CD14-positive monocyte (primary cell): ENCODE data around the gene NAA40. TPM values are rescaled to one million over a fixed set of nuclear protein-coding genes. Genes with fewer than 3 reads are reported as not detected.

Source experiments
- DNase-seq, 3 donors: peaks; one replicate each; pipeline ENCODE4 v3.0.0-alpha.2; 2011 to 2022
- H2AFZ ChIP-seq: 2 replicates; pipeline ENCODE4 v1.6.0; 2012; ENCODE audit warnings: mild to moderate bottlenecking, low read depth, low read length, inconsistent platforms; ENCODE audit not compliant: insufficient read depth, poor library complexity, severe bottlenecking
- H3K27ac ChIP-seq, 2 donors: 1 replicate in 1 of 2; 2 replicates in 1 of 2; pipeline ENCODE4 v1.5.1; 2012 to 2013; ENCODE audit warnings: low read length in 2 of 2, control low read depth in 1 of 2, inconsistent platforms in 1 of 2, low read depth in 1 of 2, mild to moderate bottlenecking in 1 of 2
- H3K27me3 ChIP-seq, 2 donors: one replicate each; pipeline versions ENCODE4 v1.6.0 to v1.6.1; 2011 to 2013; ENCODE audit warnings: low read length in 2 of 2; ENCODE audit not compliant: control insufficient read depth in 2 of 2, insufficient read depth in 2 of 2
- H3K36me3 ChIP-seq, 2 donors: replicated peaks in 1 of 2; 1 replicate in 1 of 2; 2 replicates in 1 of 2; pipeline versions ENCODE4 v1.5.1 to v1.6.1; 2012 to 2013; ENCODE audit warnings: low read length in 2 of 2, control low read depth in 1 of 2, inconsistent platforms in 1 of 2, mild to moderate bottlenecking in 1 of 2; ENCODE audit not compliant: insufficient read depth in 2 of 2, control insufficient read depth in 1 of 2
- H3K4me1 ChIP-seq, 2 donors: 1 replicate in 1 of 2; 2 replicates in 1 of 2; pipeline versions ENCODE4 v1.5.1 to v1.6.1; 2012 to 2013; ENCODE audit warnings: low read length in 2 of 2, control low read depth in 1 of 2, inconsistent platforms in 1 of 2, mild to moderate bottlenecking in 1 of 2, moderate library complexity in 1 of 2; ENCODE audit not compliant: insufficient read depth in 2 of 2, control insufficient read depth in 1 of 2
- H3K4me2 ChIP-seq: replicated peaks from 2 replicates; pipeline ENCODE3; 2012; ENCODE audit warnings: low read length, moderate library complexity, mild to moderate bottlenecking; ENCODE audit not compliant: poor library complexity, severe bottlenecking; ENCODE audit errors: extremely low read depth
- H3K4me3 ChIP-seq, 3 experiments: fragments of 200-600 bp in 1 of 3; sonication (generic) in 1 of 3; replicated peaks in 1 of 3; 1 replicate in 2 of 3; 2 replicates in 1 of 3; pipeline ENCODE4 v1.5.1; 2011 to 2013; ENCODE audit warnings: low read length in 3 of 3, mild to moderate bottlenecking in 3 of 3, control low read depth in 2 of 3, low read depth in 2 of 3, inconsistent platforms in 1 of 3, moderate library complexity in 1 of 3
- H3K79me2 ChIP-seq: 2 replicates; pipeline ENCODE4 v1.6.0; 2012; ENCODE audit warnings: mild to moderate bottlenecking, control low read depth, inconsistent platforms, low read length, moderate library complexity; ENCODE audit not compliant: insufficient read depth
- H3K9ac ChIP-seq: 2 replicates; pipeline ENCODE4 v1.6.0; 2017; ENCODE audit warnings: low read length, mild to moderate bottlenecking; ENCODE audit not compliant: insufficient read depth, poor library complexity, severe bottlenecking
- H3K9me3 ChIP-seq, 2 donors: replicated peaks in 1 of 2; 1 replicate in 1 of 2; 2 replicates in 1 of 2; pipeline versions ENCODE4 v1.5.1 to v1.6.1; 2012 to 2013; ENCODE audit warnings: low read length in 2 of 2, control low read depth in 1 of 2; ENCODE audit not compliant: control insufficient read depth in 1 of 2, insufficient read depth in 1 of 2
- H4K20me1 ChIP-seq: 2 replicates; pipeline ENCODE4 v1.6.0; 2012; ENCODE audit warnings: mild to moderate bottlenecking, low read length, control low read depth, moderate library complexity; ENCODE audit not compliant: insufficient read depth
- H3K27ac Mint-ChIP-seq, 7 donors: one replicate each; pipeline ENCODE4 v1.8.0; 2020; ENCODE audit warnings: mild to moderate bottlenecking in 7 of 7, mixed read lengths in 7 of 7, moderate library complexity in 6 of 7, inconsistent platforms in 2 of 7
- H3K27me3 Mint-ChIP-seq, 3 donors: one replicate each; pipeline ENCODE4 v1.8.0; 2021 to 2022; ENCODE audit warnings: low read depth in 3 of 3, mild to moderate bottlenecking in 3 of 3, mixed read lengths in 3 of 3, moderate library complexity in 3 of 3, inconsistent platforms in 1 of 3
- H3K36me3 Mint-ChIP-seq, 2 donors: one replicate each; pipeline ENCODE4 v1.8.0; 2020; ENCODE audit warnings: mixed read lengths in 2 of 2, inconsistent platforms in 1 of 2, mild to moderate bottlenecking in 1 of 2
- H3K4me1 Mint-ChIP-seq: one replicate; pipeline ENCODE4 v1.8.0; 2020; ENCODE audit warnings: mild to moderate bottlenecking, mixed read lengths
- H3K4me3 Mint-ChIP-seq, 2 donors: one replicate each; pipeline ENCODE4 v1.8.0; 2020; ENCODE audit warnings: mild to moderate bottlenecking in 2 of 2, mixed read lengths in 2 of 2, moderate library complexity in 1 of 2
- H3K9me3 Mint-ChIP-seq, 7 donors: one replicate each; pipeline ENCODE4 v1.8.0; 2020 to 2022; ENCODE audit warnings: mixed read lengths in 7 of 7, mild to moderate bottlenecking in 6 of 7, moderate library complexity in 6 of 7, inconsistent platforms in 2 of 7
- WGBS: methylation state at CpG from one replicate; pipeline ENCODE4 v1.1.5; 2013; ENCODE audit warnings: missing lambda C conversion rate; ENCODE audit not compliant: insufficient coverage; 5-methylcytosine and 5-hydroxymethylcytosine counted together
- intact Hi-C, 2 donors: fragments of 100-400 bp; cut with micrococcal nuclease; formaldehyde crosslinking; loops; one replicate each; pipeline versions ENCODE4 v1.15.0 to v1.15.1; 2023
- polyA plus RNA-seq, 3 donors: library from polyadenylated mRNA; depleted of rRNA in 1 of 3; unstranded in 2 of 3; stranded (reverse) in 1 of 3; fragments of 300-500 nt in 2 of 3; fragments of >200 nt in 1 of 3; fragmentation: Illumina TruSeq in 2 of 3; gene quantifications; 1 replicate in 2 of 3; 2 replicates in 1 of 3; pipeline ENCODE4 v1.2.3, GENCODE V29; 2012 to 2021
- TF ChIP-seq, protein P1 (sequence below): fragments of 200-600 bp; IDR thresholded peaks from one replicate; pipeline ENCODE4 v1.8.0; 2022; ENCODE audit warnings: antibody characterized with exemption, mild to moderate bottlenecking

NAA40 gene
- polyA plus RNA-seq, 3 donors, result 1.5 to 14.5 (median 1.6) TPM

GRCh38 chr11:63942803-63943202, 4.0 kb downstream of the NAA40 start:
- H3K9me3 Mint-ChIP-seq, result no peaks in the 10 kb centered on the region
- H2AFZ ChIP-seq, result no peak overlapping the region
- intact Hi-C loops, result loop anchor here (2.0 to 5.0 kb wide), 2 partner anchors 70 to 106 kb away; partner anchors contain the start of gene MARK2 (in 1 of the 2)
- H3K36me3 Mint-ChIP-seq, result peaks cover 5 to 8% of the 10 kb centered on the region in 2 donors
- H3K9me3 ChIP-seq, result no peaks in the 10 kb centered on the region
- peaks cover 44% of the 10 kb centered on the region for H3K79me2 ChIP-seq
- peaks cover 4% of the 10 kb centered on the region for H4K20me1 ChIP-seq
- no peak overlapping the region for H3K4me3 Mint-ChIP-seq
- TF ChIP-seq, protein P1, sequence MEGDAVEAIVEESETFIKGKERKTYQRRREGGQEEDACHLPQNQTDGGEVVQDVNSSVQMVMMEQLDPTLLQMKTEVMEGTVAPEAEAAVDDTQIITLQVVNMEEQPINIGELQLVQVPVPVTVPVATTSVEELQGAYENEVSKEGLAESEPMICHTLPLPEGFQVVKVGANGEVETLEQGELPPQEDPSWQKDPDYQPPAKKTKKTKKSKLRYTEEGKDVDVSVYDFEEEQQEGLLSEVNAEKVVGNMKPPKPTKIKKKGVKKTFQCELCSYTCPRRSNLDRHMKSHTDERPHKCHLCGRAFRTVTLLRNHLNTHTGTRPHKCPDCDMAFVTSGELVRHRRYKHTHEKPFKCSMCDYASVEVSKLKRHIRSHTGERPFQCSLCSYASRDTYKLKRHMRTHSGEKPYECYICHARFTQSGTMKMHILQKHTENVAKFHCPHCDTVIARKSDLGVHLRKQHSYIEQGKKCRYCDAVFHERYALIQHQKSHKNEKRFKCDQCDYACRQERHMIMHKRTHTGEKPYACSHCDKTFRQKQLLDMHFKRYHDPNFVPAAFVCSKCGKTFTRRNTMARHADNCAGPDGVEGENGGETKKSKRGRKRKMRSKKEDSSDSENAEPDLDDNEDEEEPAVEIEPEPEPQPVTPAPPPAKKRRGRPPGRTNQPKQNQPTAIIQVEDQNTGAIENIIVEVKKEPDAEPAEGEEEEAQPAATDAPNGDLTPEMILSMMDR, result no peak
- DNase-seq, result no peak
- H3K4me3 ChIP-seq, result no peak overlapping the region
- WGBS, result 100% methylated on average over 1 of the region's 3 CpGs
- no peak overlapping the region for H3K4me2 ChIP-seq
- peaks cover 35 to 36% of the 10 kb centered on the region in 2 donors for H3K4me1 ChIP-seq
- H3K9ac ChIP-seq, result no peak overlapping the region
- H3K4me1 Mint-ChIP-seq, result peaks cover 34% of the 10 kb centered on the region
- peaks cover 4 to 8% (median 5%) of the 10 kb centered on the region in 3 donors for H3K27me3 Mint-ChIP-seq
- peaks cover 0 to 3% of the 10 kb centered on the region in 2 donors for H3K36me3 ChIP-seq
- no peaks in the 10 kb centered on the region for H3K27me3 ChIP-seq
- H3K27ac ChIP-seq, result no peak overlapping the region
- no peak overlapping the region for H3K27ac Mint-ChIP-seq

DNA sequence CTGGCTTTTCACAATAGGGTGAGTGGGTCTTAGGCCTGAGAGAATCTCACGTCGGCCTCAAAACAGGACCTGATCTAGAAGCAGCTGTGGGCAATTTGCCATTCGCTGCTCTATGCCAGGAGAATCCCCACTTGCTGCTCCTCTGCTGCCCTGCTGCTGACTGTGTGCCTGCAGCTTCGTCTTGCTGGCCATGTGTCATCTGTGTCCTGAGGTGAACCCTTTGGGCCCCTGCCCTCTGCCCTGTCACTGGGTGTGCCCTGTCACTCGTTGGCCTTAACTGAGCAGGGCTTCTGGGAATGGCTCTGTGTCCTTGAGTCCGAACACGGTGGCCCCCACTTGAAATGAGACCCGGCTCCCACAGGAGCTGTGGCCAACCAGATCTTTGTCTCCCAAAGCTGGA, 6.2 kb downstream of the NAA40 start:
- H3K4me1 ChIP-seq, result peaks cover 17 to 20% of the 10 kb centered on the region in 2 donors
- intact Hi-C loops, result loop anchor here (2.0 to 5.0 kb wide), 3 partner anchors 108 to 178 kb away; partner anchors contain the start of genes MARK2 (in 1 of the 2) and ZFTA (in 1 of the 2)

More for the DNA sequence above, 6.2 kb downstream of the NAA40 start:
- Histone ChIP-seq H3K9me3 (no peaks in the 10 kb centered on the region), H2AFZ (no peak overlapping the region), H4K20me1 (peaks cover 4% of the 10 kb centered on the region), H3K27me3 (no peaks in the 10 kb centered on the region), H3K79me2 (peaks cover 34% of the 10 kb centered on the region), H3K9ac (no peak overlapping the region), H3K4me2 (no peak overlapping the region), H3K27ac (no peak overlapping the region), H3K4me3 (no peak overlapping the region), H3K36me3 (peaks cover 0 to 3% of the 10 kb centered on the region in 2 donors)
- no peaks in the 10 kb centered on the region for H3K9me3 Mint-ChIP-seq
- TF ChIP-seq, protein P1, result no peak
- H3K27me3 Mint-ChIP-seq, result peaks cover 0 to 3% (median 1%) of the 10 kb centered on the region in 3 donors
- peaks cover 22% of the 10 kb centered on the region for H3K4me1 Mint-ChIP-seq
- H3K27ac Mint-ChIP-seq, result peak overlapping the region in 2 of 7 donors; percentile 62 to 83
- peaks cover 7 to 12% of the 10 kb centered on the region in 2 donors for H3K36me3 Mint-ChIP-seq
- peak in 1 of 3 donors; percentile 2 for DNase-seq
- WGBS, result 87% methylated on average over 8 of the region's 8 CpGs
- no peak overlapping the region for H3K4me3 Mint-ChIP-seq
